ENCODE data around the gene HPCAL1. TPM values are rescaled to one million over a fixed set of nuclear protein-coding genes. Genes with fewer than 3 reads are reported as not detected.
"Not testable (repeated sequence)": the region's sequence is repeated elsewhere in the genome, so short reads cannot be mapped to it uniquely, and the experiment has no call there.

The HPCAL1 gene
- total RNA-seq, 6 experiments from 2014 or later: 23.1 to 68.8 (median 29.1) TPM

DNA sequence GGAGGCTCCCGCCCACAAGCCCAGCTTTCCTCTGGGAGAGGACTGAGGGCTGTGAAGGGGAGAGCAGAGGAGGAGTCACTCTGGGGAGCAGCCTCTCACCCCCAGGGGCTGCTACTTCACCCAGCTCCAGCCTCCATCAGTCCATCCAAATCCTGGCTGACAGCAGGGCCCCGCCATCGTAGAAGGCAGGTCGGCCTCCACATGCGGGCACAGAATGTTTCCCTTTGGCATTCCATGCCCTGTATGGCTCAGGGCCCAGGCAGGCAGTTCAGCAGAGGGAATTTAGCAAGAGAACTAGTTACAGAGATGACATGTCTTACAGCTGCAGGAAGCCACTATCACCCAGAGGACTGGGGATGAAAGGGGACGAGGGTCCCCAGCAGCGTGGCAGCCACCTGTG lies 151.8 kb downstream of the HPCAL1 start:
- TF ChIP-seq POLR2A (IDR thresholded peaks at IDR 0.05): no peak
- TF ChIP-seq, protein P1, sequence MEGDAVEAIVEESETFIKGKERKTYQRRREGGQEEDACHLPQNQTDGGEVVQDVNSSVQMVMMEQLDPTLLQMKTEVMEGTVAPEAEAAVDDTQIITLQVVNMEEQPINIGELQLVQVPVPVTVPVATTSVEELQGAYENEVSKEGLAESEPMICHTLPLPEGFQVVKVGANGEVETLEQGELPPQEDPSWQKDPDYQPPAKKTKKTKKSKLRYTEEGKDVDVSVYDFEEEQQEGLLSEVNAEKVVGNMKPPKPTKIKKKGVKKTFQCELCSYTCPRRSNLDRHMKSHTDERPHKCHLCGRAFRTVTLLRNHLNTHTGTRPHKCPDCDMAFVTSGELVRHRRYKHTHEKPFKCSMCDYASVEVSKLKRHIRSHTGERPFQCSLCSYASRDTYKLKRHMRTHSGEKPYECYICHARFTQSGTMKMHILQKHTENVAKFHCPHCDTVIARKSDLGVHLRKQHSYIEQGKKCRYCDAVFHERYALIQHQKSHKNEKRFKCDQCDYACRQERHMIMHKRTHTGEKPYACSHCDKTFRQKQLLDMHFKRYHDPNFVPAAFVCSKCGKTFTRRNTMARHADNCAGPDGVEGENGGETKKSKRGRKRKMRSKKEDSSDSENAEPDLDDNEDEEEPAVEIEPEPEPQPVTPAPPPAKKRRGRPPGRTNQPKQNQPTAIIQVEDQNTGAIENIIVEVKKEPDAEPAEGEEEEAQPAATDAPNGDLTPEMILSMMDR (IDR thresholded peaks at IDR 0.05): no peak
- Histone ChIP-seq H3K27ac (no peak overlapping the region), H3K4me1 (peaks cover 0 to 33% (median 11%) of the 10 kb centered on the region in 4 donors), H3K36me3 (no peaks in the 10 kb centered on the region), H3K27me3 (no peaks in the 10 kb centered on the region), H3K4me3 (no peak overlapping the region), H3K9me3 (no peaks in the 10 kb centered on the region)
- 73% methylated on average over 2 of the region's 7 CpGs for WGBS (ENCODE audit: insufficient coverage, low coverage, low lambda C conversion rate, missing lambda C conversion rate)
- DNase-seq (peak in 2 of 3 donors; percentile 61 to 74), ATAC-seq (peak in 3 of 4 donors; percentile 21 to 31 (median 27))
- intact Hi-C loops (cut with DNase I): no loop called here

DNA sequence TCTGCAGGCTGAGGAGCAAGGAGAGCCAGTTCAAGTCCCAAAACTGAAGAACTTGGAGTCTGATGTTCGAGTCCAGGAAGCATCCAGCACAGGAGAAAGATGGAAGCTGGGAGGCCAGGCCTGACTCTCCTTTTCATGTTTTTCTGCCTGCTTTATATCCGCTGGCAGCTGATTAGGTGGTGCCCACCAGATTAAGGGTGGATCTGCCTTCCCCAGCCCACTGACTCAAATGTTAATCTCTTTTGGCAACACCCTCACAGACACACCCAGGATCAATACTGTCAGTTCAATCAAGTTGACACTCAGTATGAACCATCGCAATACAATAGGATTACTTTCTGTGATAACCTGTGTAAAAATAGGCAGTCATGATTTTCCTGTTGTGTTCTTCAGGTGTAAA lies 154.5 kb downstream of the HPCAL1 start:
- H3K4me3 ChIP-seq; H3K36me3 ChIP-seq; intact Hi-C loops (cut with DNase I); DNase-seq; H3K27ac ChIP-seq; H3K27me3 ChIP-seq; ATAC-seq; H3K9me3 ChIP-seq: not testable (repeated sequence)
- 64% methylated on average over 3 of the region's 3 CpGs for WGBS (ENCODE audit: insufficient coverage, low coverage, low lambda C conversion rate, missing lambda C conversion rate)
- H3K4me1 ChIP-seq: peaks cover 0 to 16% (median 4%) of the 10 kb centered on the region in 4 donors

DNA sequence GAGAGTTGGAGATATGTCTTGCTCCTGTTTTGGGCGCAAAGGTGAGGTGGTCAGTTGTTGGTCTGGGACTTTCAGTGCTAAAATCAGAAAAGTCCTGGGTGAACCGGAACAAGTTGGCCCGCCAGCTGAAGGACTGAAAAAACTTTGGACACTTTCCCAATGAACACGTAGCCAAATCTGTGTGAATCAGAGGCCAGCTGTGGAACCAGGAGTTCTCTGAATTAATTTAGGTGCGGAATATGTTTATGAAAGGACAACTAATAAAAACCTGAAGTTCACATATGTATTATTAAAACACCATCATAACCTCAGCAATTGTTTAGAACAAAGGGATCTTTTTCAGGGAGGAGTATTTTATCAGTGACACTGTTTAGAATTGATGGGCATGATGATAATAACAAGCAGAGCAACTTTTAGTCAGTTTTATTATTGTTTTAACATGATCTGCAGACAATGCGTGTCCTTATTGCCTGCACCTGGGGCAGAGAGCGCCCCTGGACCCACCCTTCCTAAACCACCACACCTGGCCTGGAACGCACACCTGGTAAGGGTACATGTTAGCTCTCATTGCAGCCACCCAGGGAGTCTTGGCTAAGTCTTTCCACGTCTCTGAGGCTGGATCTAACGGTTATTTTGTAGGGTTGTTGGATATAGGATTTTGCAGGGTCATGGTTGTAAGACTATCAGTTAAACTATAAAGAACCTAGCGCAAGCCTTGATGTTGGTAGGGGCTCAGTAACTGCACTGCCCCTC lies 155.3 kb downstream of the HPCAL1 start:
- ATAC-seq (peak; percentile 50 to 60 (median 58)), DNase-seq (no peak)
- WGBS (ENCODE audit: insufficient coverage, low coverage, low lambda C conversion rate, missing lambda C conversion rate): 49% methylated on average over 10 of the region's 11 CpGs
- TF ChIP-seq POLR2A (IDR thresholded peaks at IDR 0.05): no peak
- TF ChIP-seq, protein P1 (IDR thresholded peaks at IDR 0.05): no peak
- Histone ChIP-seq H3K4me3 (no peak overlapping the region), H3K27ac (no peak overlapping the region), H3K4me1 (peaks cover 0 to 8% (median under 1%) of the 10 kb centered on the region in 4 donors), H3K27me3 (no peaks in the 10 kb centered on the region), H3K9me3 (no peaks in the 10 kb centered on the region), H3K36me3 (no peaks in the 10 kb centered on the region)
- intact Hi-C loops (cut with DNase I): no loop called here

DNA sequence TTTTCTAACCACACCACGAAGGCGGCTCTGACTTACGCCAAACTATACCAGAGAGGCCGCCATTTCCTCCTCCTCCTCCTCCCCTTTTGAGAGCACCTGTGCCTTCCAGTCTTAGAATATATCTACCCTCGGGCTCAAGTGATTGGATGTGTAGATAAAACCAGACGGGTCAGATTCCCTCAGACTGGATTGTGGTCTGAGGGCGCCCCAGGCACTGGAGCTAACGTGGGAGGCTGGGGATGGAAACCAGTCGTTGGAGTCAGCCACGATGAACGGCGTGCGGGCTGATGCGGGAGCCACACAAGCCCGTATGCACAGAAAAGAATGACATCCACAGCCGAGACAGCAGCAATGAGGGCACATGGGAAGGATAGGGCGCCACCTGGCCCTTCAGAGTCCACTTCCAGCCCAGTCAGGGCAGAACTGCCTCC lies 157.7 kb downstream of the HPCAL1 start:
- no peak overlapping the region for H3K4me3 ChIP-seq
- WGBS (ENCODE audit: insufficient coverage, low coverage, low lambda C conversion rate, missing lambda C conversion rate): 76% methylated on average over 13 of the region's 17 CpGs
- no peak for DNase-seq

More for the DNA sequence above, 157.7 kb downstream of the HPCAL1 start:
- Histone ChIP-seq H3K36me3 (no peaks in the 10 kb centered on the region), H3K27me3 (no peaks in the 10 kb centered on the region), H3K4me1 (peaks cover 0 to 4% (median 0%) of the 10 kb centered on the region in 4 donors), H3K9me3 (no peaks in the 10 kb centered on the region), H3K27ac (no peak overlapping the region)
- ATAC-seq: no peak
- no peak for TF ChIP-seq POLR2A (IDR thresholded peaks at IDR 0.05)
- TF ChIP-seq, protein P1 (IDR thresholded peaks at IDR 0.05): no peak
- intact Hi-C loops (cut with DNase I): no loop called here

All from right lobe of liver (tissue), 6 donors.